Tibial nerve (tissue), 4 donors: ENCODE data around the gene DENND5B. TPM values are rescaled to one million over a fixed set of nuclear protein-coding genes. Genes with fewer than 3 reads are reported as not detected.
"Not testable (repeated sequence)": the region's sequence is repeated elsewhere in the genome, so short reads cannot be mapped to it uniquely, and the experiment has no call there.

ENCODE experiments used
- DNase-seq, 2 donors: peaks; one replicate each; pipeline ENCODE4 v3.0.0-alpha.2; 2019; ENCODE audit warnings: low spot score in 2 of 2
- H3K27ac ChIP-seq, 4 donors: fragments of 200-600 bp; sonication (generic) in 3 of 4; one replicate each; pipeline ENCODE4 v1.5.1; 2017 to 2019; ENCODE audit warnings: mild to moderate bottlenecking in 1 of 4
- H3K27me3 ChIP-seq, 2 donors: fragments of 200-600 bp; sonication (generic) in 1 of 2; one replicate each; pipeline versions ENCODE4 v1.5.1 to v1.6.0; 2017 to 2019
- H3K36me3 ChIP-seq, 3 donors: fragments of 200-600 bp; sonication (generic); one replicate each; pipeline ENCODE4 v1.5.1; 2018 to 2019
- H3K4me1 ChIP-seq, 4 donors: fragments of 200-600 bp; sonication (generic) in 3 of 4; one replicate each; pipeline ENCODE4 v1.5.1; 2017 to 2019
- H3K4me3 ChIP-seq, 4 donors: fragments of 200-600 bp; sonication (generic) in 3 of 4; one replicate each; pipeline ENCODE4 v1.5.1; 2017 to 2019; ENCODE audit warnings: mild to moderate bottlenecking in 1 of 4, moderate library complexity in 1 of 4
- H3K9me3 ChIP-seq, 4 donors: fragments of 200-600 bp; sonication (generic) in 3 of 4; one replicate each; pipeline ENCODE4 v1.5.1; 2017 to 2019
- EP300 ChIP-seq, 2 donors: sonication (generic); formaldehyde crosslinking; IDR thresholded peaks; one replicate each; pipeline ENCODE4 v1.6.1; 2017; ENCODE audit warnings: antibody characterized with exemption in 2 of 2, mild to moderate bottlenecking in 1 of 2
- POLR2A ChIP-seq, 2 donors: fragments of 450-650 bp; IDR thresholded peaks; one replicate each; pipeline ENCODE4 v1.6.1; 2017; ENCODE audit warnings: antibody characterized with exemption in 2 of 2, mild to moderate bottlenecking in 2 of 2, moderate library complexity in 2 of 2
- WGBS, 2 donors: methylation state at CpG; one replicate each; pipeline ENCODE4 v1.1.5; 2018; 5-methylcytosine and 5-hydroxymethylcytosine counted together
- total RNA-seq, 4 donors: library from RNA; depleted of rRNA; stranded (reverse); fragments of >200 nt; gene quantifications; one replicate each; pipeline ENCODE4 v1.1.0, GENCODE V29; 2016
- TF ChIP-seq, protein P1 (sequence below), 5 experiments: fragments of 200-600 bp in 3 of 5; fragments of 450-650 bp in 2 of 5; sonication (generic) in 3 of 5; IDR thresholded peaks; one replicate each; pipeline ENCODE4 v1.5.1; 2016 to 2019; ENCODE audit warnings: antibody characterized with exemption in 5 of 5, mild to moderate bottlenecking in 3 of 5, moderate library complexity in 2 of 5

DENND5B gene
- total RNA-seq, 4 donors from 2014 or later: 22.6 to 55.7 (median 42.8) TPM

DNA sequence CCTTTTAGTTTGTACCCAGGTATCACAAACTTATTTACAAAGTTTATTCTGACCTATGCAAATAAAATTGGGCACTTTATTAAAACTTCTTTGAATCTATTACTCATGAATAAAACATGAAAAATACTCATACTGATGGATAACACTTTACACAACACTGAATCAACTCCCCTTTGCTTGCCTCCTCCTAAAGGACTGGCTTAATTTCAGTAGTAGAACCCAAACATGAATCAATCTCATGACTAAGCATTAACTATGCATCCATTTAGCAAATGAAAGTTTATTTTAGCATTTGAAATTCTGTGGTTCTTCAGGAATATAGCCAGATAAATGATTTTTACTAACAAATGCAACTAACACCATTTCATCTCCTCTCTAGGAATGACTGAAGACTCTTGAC lies 32.4 kb downstream of the DENND5B start:
- DNase-seq: no peak
- no peak overlapping the region for H3K4me3 ChIP-seq

DNA sequence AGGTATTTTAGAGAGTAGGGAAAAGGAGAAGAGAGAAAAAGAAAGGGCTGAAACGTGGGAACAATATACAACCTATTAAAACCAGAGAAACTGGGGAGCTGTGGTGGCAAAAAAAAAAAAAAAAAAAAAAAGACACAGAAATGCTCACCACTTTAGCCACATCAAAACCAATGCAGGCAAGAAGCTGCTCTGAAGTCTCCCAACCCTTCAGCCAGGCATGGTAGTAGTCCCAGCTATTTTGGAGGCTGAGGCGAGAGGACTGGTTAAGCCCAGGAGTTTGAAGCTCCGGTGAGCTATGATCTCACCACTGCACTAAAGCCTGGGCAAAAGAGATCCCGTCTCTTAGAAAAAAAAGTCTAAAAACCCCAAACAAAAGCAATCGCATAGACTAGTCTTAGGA lies 33.2 kb downstream of the DENND5B start:
- Histone ChIP-seq H3K4me3 (no peak overlapping the region), H3K9me3 (peaks cover 0 to 5% (median 0%) of the 10 kb centered on the region in 4 donors), H3K27ac (no peak overlapping the region), H3K36me3 (peaks cover 0 to 3% (median 0%) of the 10 kb centered on the region in 3 donors), H3K27me3 (no peaks in the 10 kb centered on the region), H3K4me1 (no peaks in the 10 kb centered on the region)
- DNase-seq: no peak
- 94 to 96% methylated on average over 5 of the region's 5 CpGs for WGBS, 2 donors
- TF ChIP-seq POLR2A (IDR thresholded peaks at IDR 0.05): no peak
- no peak for TF ChIP-seq EP300 (IDR thresholded peaks at IDR 0.05)
- TF ChIP-seq, protein P1, sequence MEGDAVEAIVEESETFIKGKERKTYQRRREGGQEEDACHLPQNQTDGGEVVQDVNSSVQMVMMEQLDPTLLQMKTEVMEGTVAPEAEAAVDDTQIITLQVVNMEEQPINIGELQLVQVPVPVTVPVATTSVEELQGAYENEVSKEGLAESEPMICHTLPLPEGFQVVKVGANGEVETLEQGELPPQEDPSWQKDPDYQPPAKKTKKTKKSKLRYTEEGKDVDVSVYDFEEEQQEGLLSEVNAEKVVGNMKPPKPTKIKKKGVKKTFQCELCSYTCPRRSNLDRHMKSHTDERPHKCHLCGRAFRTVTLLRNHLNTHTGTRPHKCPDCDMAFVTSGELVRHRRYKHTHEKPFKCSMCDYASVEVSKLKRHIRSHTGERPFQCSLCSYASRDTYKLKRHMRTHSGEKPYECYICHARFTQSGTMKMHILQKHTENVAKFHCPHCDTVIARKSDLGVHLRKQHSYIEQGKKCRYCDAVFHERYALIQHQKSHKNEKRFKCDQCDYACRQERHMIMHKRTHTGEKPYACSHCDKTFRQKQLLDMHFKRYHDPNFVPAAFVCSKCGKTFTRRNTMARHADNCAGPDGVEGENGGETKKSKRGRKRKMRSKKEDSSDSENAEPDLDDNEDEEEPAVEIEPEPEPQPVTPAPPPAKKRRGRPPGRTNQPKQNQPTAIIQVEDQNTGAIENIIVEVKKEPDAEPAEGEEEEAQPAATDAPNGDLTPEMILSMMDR (IDR thresholded peaks at IDR 0.05): no peak

More for the DNA sequence above, 32.4 kb downstream of the DENND5B start:
- TF ChIP-seq POLR2A (IDR thresholded peaks at IDR 0.05) (no peak), EP300 (IDR thresholded peaks at IDR 0.05) (no peak)
- TF ChIP-seq, protein P1 (IDR thresholded peaks at IDR 0.05): no peak
- Histone ChIP-seq H3K27me3 (no peaks in the 10 kb centered on the region), H3K27ac (no peak overlapping the region), H3K4me1 (no peaks in the 10 kb centered on the region), H3K9me3 (peaks cover 0 to 5% (median 0%) of the 10 kb centered on the region in 4 donors), H3K36me3 (peaks cover 0 to 3% (median 0%) of the 10 kb centered on the region in 3 donors)

DNA sequence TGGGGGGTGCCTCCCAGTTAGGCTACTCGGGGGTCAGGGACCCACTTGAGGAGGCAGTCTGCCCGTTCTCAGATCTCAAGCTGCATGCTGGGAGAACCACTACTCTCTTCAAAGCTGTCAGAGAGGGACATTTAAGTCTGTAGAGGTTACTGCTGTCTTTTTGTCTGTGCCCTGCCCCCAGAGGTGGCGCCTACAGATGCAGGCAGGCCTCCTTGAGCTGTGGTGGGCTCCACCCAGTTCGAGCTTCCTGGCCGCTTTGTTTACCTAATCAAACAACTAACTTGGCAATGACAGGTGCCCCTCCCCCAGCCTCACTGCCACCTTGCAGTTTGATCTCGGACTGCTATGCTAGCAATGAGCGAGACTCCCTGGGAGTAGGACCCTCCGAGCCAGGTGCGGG lies 35.5 kb downstream of the DENND5B start:
- not testable (repeated sequence) for H3K36me3 ChIP-seq, H3K27ac ChIP-seq, H3K4me3 ChIP-seq, H3K4me1 ChIP-seq, H3K9me3 ChIP-seq, DNase-seq, H3K27me3 ChIP-seq
- 96% methylated on average over 7 to 9 of the region's 9 CpGs for WGBS, 2 donors

DNA sequence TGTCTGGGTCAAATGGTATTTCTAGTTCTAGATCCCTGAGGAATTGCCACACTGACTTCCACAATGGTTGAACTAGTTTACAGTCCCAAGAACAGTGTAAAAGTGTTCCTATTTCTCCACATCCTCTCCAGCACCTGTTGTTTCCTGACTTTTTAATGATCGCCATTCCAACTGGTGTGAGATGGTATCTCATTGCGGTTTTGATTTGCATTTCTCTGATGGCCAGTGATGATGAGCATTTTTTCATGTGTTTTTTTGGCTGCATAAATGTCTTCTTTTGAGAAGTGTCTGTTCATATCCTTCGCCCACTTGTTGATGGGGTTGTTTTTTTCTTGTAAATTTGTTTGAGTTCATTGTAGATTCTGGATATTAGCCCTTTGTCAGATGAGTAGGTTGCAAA lies 40.3 kb downstream of the DENND5B start:
- WGBS, 2 donors: 95 to 100% methylated on average over 3 of the region's 3 CpGs

DNA sequence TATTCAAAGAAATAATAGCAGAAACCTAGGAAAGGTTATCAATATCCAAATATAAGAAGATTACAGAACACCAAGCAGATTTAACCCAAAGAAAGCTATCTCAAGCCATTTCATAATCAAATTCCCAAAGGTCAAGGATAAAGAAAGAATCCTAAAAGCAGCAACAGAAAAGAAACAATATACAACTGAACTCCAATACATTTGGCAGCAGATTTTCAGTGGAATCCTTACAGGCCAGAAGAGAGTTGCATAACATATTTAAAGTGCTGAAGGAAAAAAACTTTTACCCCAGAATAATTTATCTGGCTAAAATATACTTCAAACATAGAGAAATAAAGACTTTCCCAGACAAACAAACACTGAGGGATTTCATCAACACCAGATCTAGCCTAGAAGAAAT lies 54.3 kb downstream of the DENND5B start:
- Histone ChIP-seq H3K9me3 (peaks cover 0 to 34% (median 0%) of the 10 kb centered on the region in 4 donors), H3K4me3 (no peak overlapping the region), H3K4me1 (peaks cover 0 to 14% (median 4%) of the 10 kb centered on the region in 4 donors), H3K27me3 (no peaks in the 10 kb centered on the region), H3K36me3 (peaks cover 0 to 16% (median 0%) of the 10 kb centered on the region in 3 donors), H3K27ac (no peak overlapping the region)
- DNase-seq: no peak
- TF ChIP-seq POLR2A (IDR thresholded peaks at IDR 0.05) (no peak), EP300 (IDR thresholded peaks at IDR 0.05) (no peak)
- TF ChIP-seq, protein P1 (IDR thresholded peaks at IDR 0.05): no peak

More for the DNA sequence above, 40.3 kb downstream of the DENND5B start:
- not testable (repeated sequence) for H3K27ac ChIP-seq, H3K4me1 ChIP-seq, H3K9me3 ChIP-seq, DNase-seq, H3K4me3 ChIP-seq, H3K36me3 ChIP-seq, H3K27me3 ChIP-seq

DNA sequence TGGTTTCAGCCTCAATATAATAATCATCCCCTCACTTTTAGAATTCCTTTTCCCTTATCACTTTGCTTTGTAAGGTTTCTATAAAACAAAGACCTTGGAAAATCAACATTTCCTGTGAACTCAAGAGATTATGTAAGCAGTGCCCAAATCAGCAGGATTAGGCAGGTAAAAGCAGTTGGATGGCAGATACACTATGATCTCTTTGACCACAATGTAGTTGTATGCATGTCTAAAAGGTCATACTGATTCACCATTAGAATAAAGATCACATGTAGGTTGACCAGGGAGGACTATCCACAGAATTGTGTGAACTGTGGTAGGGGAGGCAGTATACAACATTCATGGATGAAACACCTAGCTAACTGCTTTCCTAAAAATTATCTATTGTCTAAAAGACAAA lies 57.5 kb downstream of the DENND5B start:
- H3K27ac ChIP-seq: no peak overlapping the region
- no peaks in the 10 kb centered on the region for H3K36me3 ChIP-seq
- peaks cover 0 to 2% (median 0%) of the 10 kb centered on the region in 4 donors for H3K9me3 ChIP-seq
- DNase-seq: no peak
- no peaks in the 10 kb centered on the region for H3K27me3 ChIP-seq
- no peak overlapping the region for H3K4me3 ChIP-seq
- peaks cover 0 to 14% (median 4%) of the 10 kb centered on the region in 4 donors for H3K4me1 ChIP-seq
- no peak for TF ChIP-seq POLR2A (IDR thresholded peaks at IDR 0.05)
- TF ChIP-seq, protein P1 (IDR thresholded peaks at IDR 0.05): no peak
- no peak for TF ChIP-seq EP300 (IDR thresholded peaks at IDR 0.05)
